Spinal cord (tissue), 10 donors: Measurements from ENCODE around the gene HRG. TPM values are rescaled to one million over a fixed set of nuclear protein-coding genes. Genes with fewer than 3 reads are reported as not detected.

ENCODE experiments used
- DNase-seq, 6 donors: peaks; one replicate each; pipeline versions ENCODE4 v3.0.0 to v3.0.0-alpha.2; 2013 to 2015; ENCODE audit warnings: low spot score in 6 of 6, low read depth in 4 of 6
- H3K27ac ChIP-seq: one replicate; pipeline ENCODE4 v1.5.1; 2013; ENCODE audit warnings: low read depth, low read length, control low read depth
- H3K27me3 ChIP-seq: one replicate; pipeline ENCODE4 v1.6.1; 2013; ENCODE audit warnings: low read length; ENCODE audit not compliant: control insufficient read depth, insufficient read depth
- H3K36me3 ChIP-seq: one replicate; pipeline ENCODE4 v1.6.1; 2013; ENCODE audit warnings: low read length; ENCODE audit not compliant: control insufficient read depth, insufficient read depth
- H3K4me1 ChIP-seq: one replicate; pipeline ENCODE4 v1.6.1; 2013; ENCODE audit warnings: low read length; ENCODE audit not compliant: control insufficient read depth, insufficient read depth
- H3K4me3 ChIP-seq: one replicate; pipeline ENCODE4 v1.5.1; 2013; ENCODE audit warnings: low read depth, low read length, control low read depth
- H3K9me3 ChIP-seq: one replicate; pipeline ENCODE4 v1.6.1; 2013; ENCODE audit warnings: low read length; ENCODE audit not compliant: control insufficient read depth, insufficient read depth
- WGBS: methylation state at CpG from one replicate; pipeline ENCODE4 v1.1.5; 2013; ENCODE audit warnings: missing lambda C conversion rate; ENCODE audit not compliant: insufficient coverage; 5-methylcytosine and 5-hydroxymethylcytosine counted together
- polyA plus RNA-seq, 2 donors: library from polyadenylated mRNA; unstranded; fragments of 120-200 nt; gene quantifications; one replicate each; pipeline ENCODE4 v1.2.1, GENCODE V29; 2013; ENCODE audit not compliant: insufficient read length in 2 of 2
- total RNA-seq, 2 donors: library from RNA; depleted of rRNA in 1 of 2; stranded (reverse); fragments of 120-200 nt in 1 of 2; fragments of >200 nt in 1 of 2; gene quantifications; one replicate each; pipeline versions ENCODE4 v1.2.3 to v1.2.4, GENCODE V29; 2013 to 2014
- donor health status: healthy.

HRG gene
- total and polyA plus RNA-seq, 4 donors, result 0.11 to 0.17 TPM; not detected in 2

DNA sequence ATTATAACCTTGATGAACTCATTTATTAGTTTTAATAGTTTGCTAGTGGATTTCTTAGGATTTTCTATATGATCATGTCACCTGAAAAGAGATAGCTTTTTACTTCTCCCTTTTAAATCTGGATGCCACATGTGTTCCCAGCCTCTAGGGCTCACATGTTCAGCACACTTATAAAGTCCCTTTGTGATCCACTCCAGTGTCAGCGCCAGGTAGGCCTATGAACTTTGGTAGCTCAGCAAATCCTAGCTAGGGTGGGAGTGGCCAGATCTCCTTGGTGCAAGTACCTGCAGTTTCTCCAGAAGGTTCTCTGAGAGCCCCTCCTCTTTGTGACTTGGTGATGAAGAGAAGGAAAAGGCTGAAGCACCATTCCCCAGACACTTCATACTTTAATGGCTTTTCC lies 17.0 kb upstream of the HRG start:
- Histone ChIP-seq H3K27ac (no peak overlapping the region), H3K9me3 (no peaks in the 10 kb centered on the region), H3K36me3 (no peaks in the 10 kb centered on the region), H3K27me3 (no peaks in the 10 kb centered on the region), H3K4me3 (no peak overlapping the region), H3K4me1 (no peaks in the 10 kb centered on the region)
- no peak for DNase-seq
- 83% methylated on average over 1 of the region's 1 CpG for WGBS

DNA sequence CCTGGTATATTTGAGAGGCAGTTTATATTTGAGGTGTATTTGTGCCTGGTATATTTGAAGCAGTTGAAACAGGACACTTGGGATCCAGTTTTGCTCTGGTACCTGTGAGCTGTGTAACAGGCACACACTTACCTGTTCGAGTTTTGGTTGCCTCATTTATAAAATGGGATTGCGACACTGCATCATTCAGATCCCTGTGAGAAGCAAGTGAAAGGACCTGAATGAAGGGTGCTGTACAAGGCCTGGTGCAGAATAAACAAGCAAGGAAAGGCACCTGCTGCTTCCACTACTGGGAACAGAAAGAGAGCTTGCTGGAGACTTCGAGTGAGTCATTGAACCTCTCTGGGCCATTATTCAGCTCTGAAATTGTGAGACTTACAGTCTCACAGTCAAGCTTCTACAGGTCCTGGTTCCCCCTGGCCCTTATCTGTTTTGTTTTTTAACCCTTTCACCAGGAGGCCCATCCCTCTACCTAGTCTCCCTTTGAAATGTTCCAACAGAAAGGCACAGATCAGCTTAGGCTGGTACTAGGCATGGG lies 14.1 kb upstream of the HRG start:
- Histone ChIP-seq H3K9me3 (no peaks in the 10 kb centered on the region), H3K4me3 (no peak overlapping the region), H3K36me3 (no peaks in the 10 kb centered on the region), H3K27ac (no peak overlapping the region), H3K27me3 (no peaks in the 10 kb centered on the region), H3K4me1 (no peaks in the 10 kb centered on the region)
- DNase-seq, result no peak
- WGBS, result 88% methylated on average over 3 of the region's 3 CpGs

DNA sequence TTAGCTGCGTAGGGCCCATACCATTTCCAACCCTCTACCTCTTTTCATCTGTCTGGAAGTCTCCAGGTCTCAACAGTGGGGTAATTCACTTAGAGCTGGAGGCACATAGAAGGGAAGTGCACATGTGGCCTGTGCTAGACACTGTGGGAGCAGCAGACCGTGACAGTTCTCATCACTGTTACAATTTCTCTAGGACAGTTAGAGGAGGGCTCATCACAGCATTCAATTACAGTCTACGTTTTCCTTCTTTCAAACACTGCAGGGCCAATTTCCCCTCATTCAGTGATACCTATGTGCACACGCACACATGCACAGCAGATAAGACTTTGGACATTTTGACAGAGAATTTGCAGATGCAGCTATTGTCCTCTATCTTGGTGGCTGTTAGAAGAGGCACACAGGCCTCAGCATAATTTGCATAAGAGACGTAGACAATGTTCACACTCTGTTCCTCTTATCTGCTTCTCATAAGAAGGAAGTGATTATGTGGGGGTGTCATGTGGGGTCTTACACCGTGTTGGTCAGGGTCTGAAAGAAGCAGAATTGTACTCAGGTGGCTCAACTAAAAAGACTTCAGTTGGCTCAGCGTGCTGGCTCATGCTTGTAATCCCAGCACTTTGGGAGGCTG lies 12.6 kb upstream of the HRG start:
- DNase-seq, result peak in 1 of 6 donors; percentile 72
- no peak overlapping the region for H3K27ac ChIP-seq

DNA sequence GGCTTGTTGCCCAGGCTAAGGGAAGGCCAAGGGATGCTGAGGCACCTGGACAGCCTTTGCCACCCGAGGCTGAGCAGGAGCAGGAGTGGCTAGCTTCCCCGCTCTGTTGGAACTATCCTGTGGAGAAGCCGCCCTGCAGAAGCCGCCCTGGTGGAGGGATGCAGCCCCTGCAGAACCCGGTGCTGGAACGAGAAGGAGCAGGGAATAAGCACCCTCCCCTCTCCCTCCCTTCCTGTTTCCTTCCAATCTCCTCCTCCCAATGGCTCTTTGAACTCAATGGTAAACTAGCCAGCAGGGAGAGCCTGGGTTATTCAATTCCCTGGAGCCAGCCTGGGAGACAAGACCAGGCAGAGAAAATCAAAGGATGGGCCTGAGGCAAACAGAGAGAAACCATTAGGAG lies 11.8 kb upstream of the HRG start:
- DNase-seq, result no peak
- H3K4me1 ChIP-seq, result no peaks in the 10 kb centered on the region
- no peaks in the 10 kb centered on the region for H3K9me3 ChIP-seq
- H3K27me3 ChIP-seq, result no peaks in the 10 kb centered on the region
- WGBS, result 91% methylated on average over 4 of the region's 6 CpGs
- no peak overlapping the region for H3K4me3 ChIP-seq
- no peaks in the 10 kb centered on the region for H3K36me3 ChIP-seq
- H3K27ac ChIP-seq, result no peak overlapping the region

More for the DNA sequence above, 12.6 kb upstream of the HRG start:
- 67% methylated on average over 4 of the region's 7 CpGs for WGBS
- H3K9me3 ChIP-seq, result no peaks in the 10 kb centered on the region
- H3K4me3 ChIP-seq, result no peak overlapping the region
- no peaks in the 10 kb centered on the region for H3K27me3 ChIP-seq
- no peaks in the 10 kb centered on the region for H3K36me3 ChIP-seq
- H3K4me1 ChIP-seq, result no peaks in the 10 kb centered on the region

DNA sequence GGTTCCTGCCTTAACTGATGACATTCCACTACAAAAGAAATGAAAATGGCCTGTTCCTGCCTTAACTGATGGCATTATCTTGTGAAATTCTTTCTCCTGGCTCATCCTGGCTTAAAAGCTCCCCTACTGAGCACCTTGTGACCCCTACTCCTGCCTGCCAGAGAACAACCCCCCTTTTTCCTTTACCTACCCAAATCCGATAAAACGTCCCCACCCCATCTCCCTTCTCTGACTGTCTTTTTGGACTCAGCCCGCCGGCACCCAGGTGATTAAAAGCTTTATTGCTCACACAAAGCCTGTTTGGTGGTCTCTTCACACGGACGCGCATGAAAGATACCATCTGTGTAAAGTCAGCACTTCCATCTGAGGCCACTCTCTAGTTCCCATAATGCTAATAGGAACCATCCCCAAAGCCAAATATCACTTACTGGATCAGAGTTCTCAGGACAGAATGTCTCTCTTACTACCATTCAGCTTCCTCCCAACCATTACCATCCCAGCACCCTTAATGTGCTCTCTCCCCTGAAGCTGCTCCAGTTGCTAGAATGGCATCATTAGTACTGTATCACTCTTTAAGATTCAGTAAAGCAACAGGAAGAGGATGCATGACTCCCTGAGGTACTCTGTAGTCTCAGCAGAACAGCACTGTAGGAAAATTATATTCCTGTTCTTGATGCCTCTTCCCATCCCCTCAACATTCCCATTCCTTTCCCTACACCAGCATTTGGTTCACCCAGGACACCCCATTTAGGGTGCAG lies 2.3 kb upstream of the HRG start:
- H3K36me3 ChIP-seq, result no peaks in the 10 kb centered on the region
- peak in 2 of 6 donors; percentile 5 to 78 for DNase-seq
- 19% methylated on average over 7 of the region's 7 CpGs for WGBS
- no peak overlapping the region for H3K27ac ChIP-seq
- no peaks in the 10 kb centered on the region for H3K9me3 ChIP-seq
- no peak overlapping the region for H3K4me3 ChIP-seq
- H3K27me3 ChIP-seq, result no peaks in the 10 kb centered on the region
- H3K4me1 ChIP-seq, result no peaks in the 10 kb centered on the region

DNA sequence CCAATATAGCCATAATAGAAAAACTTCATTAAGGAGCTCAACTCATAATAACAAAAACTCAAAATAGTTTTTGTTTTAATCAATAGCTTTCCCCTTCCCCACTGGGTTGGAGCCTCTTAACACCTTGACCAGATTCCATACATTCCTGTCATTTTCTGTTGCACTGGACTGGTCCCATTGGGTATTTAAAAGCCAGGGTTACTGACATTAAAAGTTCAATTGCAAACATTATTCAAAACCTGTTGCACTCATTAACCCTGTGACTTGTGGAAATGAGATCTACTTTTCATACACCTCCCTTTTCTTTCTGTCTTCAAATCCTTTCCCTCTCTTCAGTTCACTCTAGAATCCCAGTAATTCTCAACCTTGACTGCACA lies 1.7 kb upstream of the HRG start:
- Histone ChIP-seq H3K4me3 (no peak overlapping the region), H3K9me3 (no peaks in the 10 kb centered on the region), H3K27me3 (no peaks in the 10 kb centered on the region), H3K27ac (no peak overlapping the region), H3K36me3 (no peaks in the 10 kb centered on the region), H3K4me1 (no peaks in the 10 kb centered on the region)
- DNase-seq, result no peak

DNA sequence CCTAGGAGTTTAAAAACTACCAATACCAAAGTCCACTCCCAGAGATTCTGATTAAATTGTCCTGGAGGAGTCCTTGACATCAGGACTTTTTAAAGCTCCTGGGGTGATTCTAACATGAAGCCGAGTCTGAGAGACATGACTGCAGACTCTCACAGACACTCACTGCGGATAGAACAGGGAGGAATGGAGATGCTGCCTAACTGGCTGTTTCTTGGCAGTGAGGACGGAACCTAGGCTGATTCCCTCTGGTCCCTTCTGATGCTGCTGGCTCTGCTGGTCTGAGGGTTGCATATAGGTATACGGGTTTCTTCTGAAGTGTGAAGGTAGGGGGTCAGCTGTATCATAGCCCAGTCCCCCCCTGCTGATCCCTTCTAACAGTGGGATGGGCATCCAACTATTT lies 1.3 kb upstream of the HRG start:
- WGBS, result 56% methylated on average over 2 of the region's 4 CpGs
- no peaks in the 10 kb centered on the region for H3K27me3 ChIP-seq

DNA sequence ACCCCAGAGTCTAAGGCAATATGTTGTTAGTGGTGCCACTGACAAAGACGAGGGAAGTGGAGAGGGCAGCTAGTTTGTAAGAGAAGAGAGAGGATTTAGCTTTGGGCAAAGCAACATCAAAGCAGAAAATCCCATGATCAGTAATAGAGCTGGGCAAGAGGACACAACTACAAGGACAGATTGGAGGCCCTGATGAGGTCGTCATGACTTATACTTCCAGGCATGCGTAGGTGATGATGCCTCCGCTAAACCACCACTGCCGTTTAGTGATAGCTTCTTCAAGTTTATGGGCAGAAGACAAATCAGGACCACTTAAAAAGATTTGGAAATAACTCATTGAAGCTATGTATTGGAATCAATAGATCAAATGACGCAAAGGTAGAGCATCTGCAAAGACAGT lies 2.6 kb downstream of the HRG start:
- Histone ChIP-seq H3K27ac (no peak overlapping the region), H3K9me3 (no peaks in the 10 kb centered on the region), H3K4me1 (no peaks in the 10 kb centered on the region), H3K27me3 (no peaks in the 10 kb centered on the region), H3K36me3 (no peaks in the 10 kb centered on the region), H3K4me3 (no peak overlapping the region)
- no peak for DNase-seq
- WGBS, result 100% methylated on average over 1 of the region's 6 CpGs

More for the DNA sequence above, 1.3 kb upstream of the HRG start:
- no peaks in the 10 kb centered on the region for H3K4me1 ChIP-seq
- no peak for DNase-seq
- no peaks in the 10 kb centered on the region for H3K36me3 ChIP-seq
- no peak overlapping the region for H3K27ac ChIP-seq
- no peaks in the 10 kb centered on the region for H3K9me3 ChIP-seq
- H3K4me3 ChIP-seq, result no peak overlapping the region

DNA sequence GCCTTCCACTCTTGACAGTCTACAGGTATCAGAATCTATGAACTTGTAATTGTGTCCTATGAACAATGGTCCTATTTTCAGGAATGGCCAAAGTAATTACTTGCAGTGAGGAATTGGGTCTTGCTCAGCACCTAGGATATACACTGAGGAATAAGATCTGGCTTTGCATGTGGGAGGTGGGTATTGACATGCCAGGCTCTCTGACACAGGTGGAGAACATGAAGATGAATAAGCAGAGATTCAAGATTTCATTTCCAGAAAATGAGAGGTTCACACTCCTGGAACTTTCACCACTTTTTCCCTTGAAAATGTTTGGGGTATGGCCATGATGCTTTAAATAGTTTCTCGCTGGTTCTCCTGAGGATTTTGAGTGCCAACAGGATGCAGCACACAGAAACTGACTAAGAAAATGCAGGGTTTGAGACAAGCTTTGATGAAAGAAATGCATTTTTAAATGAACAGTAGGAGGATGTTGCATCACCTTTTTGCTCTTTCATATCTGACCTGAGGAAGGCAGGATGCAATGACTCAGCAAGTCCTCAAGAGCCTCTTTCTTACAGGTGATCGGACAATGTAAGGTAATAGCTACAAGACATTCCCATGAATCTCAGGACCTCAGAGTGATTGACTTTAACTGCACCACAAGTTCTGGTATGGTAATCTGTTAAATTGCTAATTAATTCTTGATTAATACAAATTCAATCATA lies 3.7 kb downstream of the HRG start:
- Histone ChIP-seq H3K9me3 (no peaks in the 10 kb centered on the region), H3K27me3 (no peaks in the 10 kb centered on the region), H3K36me3 (no peaks in the 10 kb centered on the region), H3K27ac (no peak overlapping the region), H3K4me1 (no peaks in the 10 kb centered on the region), H3K4me3 (no peak overlapping the region)
- WGBS, result 83% methylated on average over 1 of the region's 2 CpGs
- DNase-seq, result no peak
